DMS53 (cell line): ENCODE data around the gene RELB.

Source experiments
- DNase-seq: peaks from one replicate; lab custom pipeline; 2025; lab: John Stamatoyannopoulos, UW

The RELB gene

GRCh38 chr19:45059258-45059965 is 58.1 kb downstream of the RELB start:
- peak; percentile 82 for DNase-seq

- no peak for DNase-seq
These were observed 60.7 kb downstream of the RELB start for GRCh38 chr19:45061965-45062364.

GRCh38 chr19:45063851-45064801 is 62.9 kb downstream of the RELB start:
- DNase-seq = no peak

- DNase-seq = no peak
These were observed 65.8 kb downstream of the RELB start for GRCh38 chr19:45066921-45067661.

GRCh38 chr19:45068041-45068440 is 66.8 kb downstream of the RELB start:
- no peak for DNase-seq

GRCh38 chr19:45069056-45069455 is 67.8 kb downstream of the RELB start:
- DNase-seq = peak; percentile 48

- no peak for DNase-seq
These were observed 69.0 kb downstream of the RELB start for GRCh38 chr19:45070214-45070613.

- no peak for DNase-seq
These were observed 69.7 kb downstream of the RELB start for GRCh38 chr19:45070861-45071544.

- DNase-seq = no peak
These were observed 70.3 kb downstream of the RELB start for GRCh38 chr19:45071545-45071938.

- no peak for DNase-seq
These were observed 70.9 kb downstream of the RELB start for GRCh38 chr19:45071969-45072790.

- no peak for DNase-seq
These were observed 73.6 kb downstream of the RELB start for GRCh38 chr19:45074744-45075300.

- peak; percentile 85 for DNase-seq
These were observed 74.2 kb downstream of the RELB start for GRCh38 chr19:45075301-45076028.

- peak; percentile 92 for DNase-seq
These were observed 75.0 kb downstream of the RELB start, which contains the start of gene ZNF296 for GRCh38 chr19:45076029-45076850. ZNF296 (minus strand) TSS chr19:45076478; CDS start chr19:45076373, 105 bp downstream.

- no peak for DNase-seq
These were observed 75.8 kb downstream of the RELB start for GRCh38 chr19:45076851-45077730.

- DNase-seq = peak; percentile 50
These were observed 77.3 kb downstream of the RELB start for GRCh38 chr19:45078390-45079062.

- peak; percentile 87 for DNase-seq
These were observed 78.0 kb downstream of the RELB start, which contains the start of gene GEMIN7 for GRCh38 chr19:45079063-45079910. GEMIN7 (plus strand) TSS chr19:45079260; CDS start chr19:45090115, 10,855 bp downstream.
